Activated CD4-positive, alpha-beta memory T cell treated with anti-CD3 and anti-CD28 coated beads for 36 hours (primary cell): ENCODE data around the gene MED31. TPM values are rescaled to one million over a fixed set of nuclear protein-coding genes. Genes with fewer than 3 reads are reported as not detected.

ENCODE experiments used
- CTCF ChIA-PET: fragments of 350-600 bp; sonication (Branson Sonifier 250); formaldehyde crosslinking; loops from one replicate; lab custom pipeline; 2021; ENCODE audit warnings: antibody characterized with exemption, inconsistent platforms; lab: Charles Lee
- POLR2A ChIA-PET: fragments of 350-600 bp; sonication (Branson Sonifier 250); formaldehyde crosslinking; loops from one replicate; lab custom pipeline; 2021; ENCODE audit warnings: antibody characterized with exemption; lab: Charles Lee
- DNase-seq: peaks from one replicate; pipeline ENCODE4 v3.0.0-alpha.2; 2020
- H3K27ac Mint-ChIP-seq: one replicate; pipeline ENCODE4 v1.8.0; 2021; ENCODE audit warnings: mixed read lengths
- H3K27me3 Mint-ChIP-seq: one replicate; pipeline ENCODE4 v1.8.0; 2021; ENCODE audit warnings: mixed read lengths
- H3K36me3 Mint-ChIP-seq: one replicate; pipeline ENCODE4 v1.8.0; 2021; ENCODE audit warnings: mixed read lengths
- H3K4me1 Mint-ChIP-seq: one replicate; pipeline ENCODE4 v1.8.0; 2021; ENCODE audit warnings: low read depth, mixed read lengths
- H3K4me3 Mint-ChIP-seq: one replicate; pipeline ENCODE4 v1.8.0; 2021; ENCODE audit warnings: mild to moderate bottlenecking, mixed read lengths
- H3K9me3 Mint-ChIP-seq: one replicate; pipeline ENCODE4 v1.8.0; 2021; ENCODE audit warnings: mixed read lengths
- intact Hi-C: fragments of 100-400 bp; cut with micrococcal nuclease; formaldehyde crosslinking; loops from one replicate; pipeline ENCODE4 v1.15.1; 2023
- total RNA-seq, 2 experiments: library from RNA; stranded (reverse); gene quantifications; one replicate each; pipeline ENCODE4 v1.2.3, GENCODE V29; 2021

Gene MED31
- total RNA-seq, 2 experiments from 2014 or later, result 22.6 to 25.9 TPM

- Mint-ChIP-seq H3K36me3 (peaks cover 32% of the 10 kb centered on the region), H3K9me3 (no peaks in the 10 kb centered on the region), H3K27me3 (no peaks in the 10 kb centered on the region), H3K27ac (no peak overlapping the region), H3K4me1 (peaks cover 24% of the 10 kb centered on the region), H3K4me3 (no peak overlapping the region)
- intact Hi-C loops, result no loop called here
- no peak for DNase-seq
- POLR2A ChIA-PET, result no interaction called here
- CTCF ChIA-PET, result interaction anchor here (0.7 kb wide), 1 partner anchor 41 kb away, joined by 3 read pairs; no protein-coding TSS in a partner anchor
Observed at GRCh38 chr17:6636616-6637457, 14.6 kb downstream of the MED31 start.

DNA sequence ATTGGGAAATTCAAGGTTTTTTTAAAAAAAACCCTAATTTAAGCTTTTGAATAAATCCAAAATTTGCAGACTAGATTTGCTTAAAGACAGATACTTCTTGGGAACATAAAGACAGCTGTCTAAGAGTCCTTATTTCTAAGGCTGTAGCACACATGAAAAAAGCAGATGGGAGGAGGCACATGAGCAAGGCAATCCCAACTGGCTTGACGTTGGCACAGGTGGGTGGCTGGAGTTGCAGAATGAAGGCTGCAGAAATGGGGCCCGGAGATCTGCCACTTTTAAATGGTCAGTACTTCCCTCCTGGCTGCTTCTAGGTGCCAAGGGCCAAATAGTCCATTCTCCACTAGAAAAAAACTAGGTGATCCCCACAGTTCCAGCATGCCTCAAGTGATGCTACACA, 15.3 kb downstream of the MED31 start:
- Mint-ChIP-seq H3K4me3 (no peak overlapping the region), H3K9me3 (no peaks in the 10 kb centered on the region), H3K27me3 (no peaks in the 10 kb centered on the region), H3K27ac (no peak overlapping the region), H3K4me1 (peaks cover 24% of the 10 kb centered on the region), H3K36me3 (peaks cover 31% of the 10 kb centered on the region)
- CTCF ChIA-PET, result interaction anchor here (0.7 to 1.0 kb wide), 2 partner anchors 12 to 40 kb away, joined by 3 read pairs; no protein-coding TSS in a partner anchor
- no peak for DNase-seq
- intact Hi-C loops, result no loop called here
- POLR2A ChIA-PET, result no interaction called here

- POLR2A ChIA-PET, result no interaction called here
Observed at GRCh38 chr17:6633263-6633662, 18.1 kb downstream of the MED31 start.

DNA sequence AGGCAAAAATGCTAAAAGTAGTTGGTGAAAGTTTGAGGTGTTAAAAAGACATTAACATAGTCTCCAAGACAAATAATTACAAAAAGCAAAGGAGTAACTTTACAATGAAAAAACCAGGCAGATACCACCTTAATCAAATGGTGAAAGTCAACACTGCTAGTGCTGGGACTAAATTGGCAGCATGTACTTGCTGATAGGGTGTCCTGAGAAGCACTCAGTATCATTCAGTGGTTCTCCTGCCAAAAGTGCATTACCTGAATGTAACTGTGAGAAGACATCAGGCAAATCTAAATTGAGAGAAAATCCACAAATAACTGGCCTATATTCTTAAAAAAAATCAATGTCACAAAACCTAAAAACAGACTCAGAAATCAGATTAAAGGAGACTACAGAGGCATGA, 18.9 kb downstream of the MED31 start:
- no peak overlapping the region for H3K4me3 Mint-ChIP-seq
- POLR2A ChIA-PET, result no interaction called here
- no peaks in the 10 kb centered on the region for H3K9me3 Mint-ChIP-seq
- DNase-seq, result no peak
- H3K36me3 Mint-ChIP-seq, result peaks cover 52% of the 10 kb centered on the region
- H3K27ac Mint-ChIP-seq, result no peak overlapping the region
- CTCF ChIA-PET, result no interaction called here
- peaks cover 6% of the 10 kb centered on the region for H3K4me1 Mint-ChIP-seq
- intact Hi-C loops, result no loop called here
- no peaks in the 10 kb centered on the region for H3K27me3 Mint-ChIP-seq

More at GRCh38 chr17:6633263-6633662, 18.1 kb downstream of the MED31 start:
- Mint-ChIP-seq H3K36me3 (peaks cover 47% of the 10 kb centered on the region), H3K9me3 (no peaks in the 10 kb centered on the region), H3K4me3 (no peak overlapping the region), H3K27me3 (no peaks in the 10 kb centered on the region), H3K27ac (no peak overlapping the region), H3K4me1 (peaks cover 13% of the 10 kb centered on the region)
- intact Hi-C loops, result no loop called here
- CTCF ChIA-PET, result no interaction called here
- no peak for DNase-seq

- DNase-seq, result no peak
- H3K4me3 Mint-ChIP-seq, result no peak overlapping the region
- ChIA-PET POLR2A (no interaction called here), CTCF (no interaction called here)
- no peaks in the 10 kb centered on the region for H3K9me3 Mint-ChIP-seq
- H3K27ac Mint-ChIP-seq, result no peak overlapping the region
- H3K36me3 Mint-ChIP-seq, result peaks cover 55% of the 10 kb centered on the region
- no peaks in the 10 kb centered on the region for H3K27me3 Mint-ChIP-seq
- intact Hi-C loops, result no loop called here
- H3K4me1 Mint-ChIP-seq, result peaks cover 6% of the 10 kb centered on the region
Observed at GRCh38 chr17:6630390-6630789, 21.0 kb downstream of the MED31 start.

- POLR2A ChIA-PET, result no interaction called here
- CTCF ChIA-PET, result no interaction called here
- no peaks in the 10 kb centered on the region for H3K9me3 Mint-ChIP-seq
Observed at GRCh38 chr17:6627019-6627418, 24.4 kb downstream of the MED31 start.

GRCh38 chr17:6626616-6627015, 24.8 kb downstream of the MED31 start:
- Mint-ChIP-seq H3K27ac (no peak overlapping the region), H3K9me3 (no peaks in the 10 kb centered on the region), H3K4me3 (no peak overlapping the region), H3K4me1 (peaks cover 6% of the 10 kb centered on the region), H3K27me3 (no peaks in the 10 kb centered on the region), H3K36me3 (peaks cover 36% of the 10 kb centered on the region)
- intact Hi-C loops, result no loop called here
- CTCF ChIA-PET, result no interaction called here
- POLR2A ChIA-PET, result no interaction called here
- DNase-seq, result no peak

More at GRCh38 chr17:6627019-6627418, 24.4 kb downstream of the MED31 start:
- Mint-ChIP-seq H3K36me3 (peaks cover 36% of the 10 kb centered on the region), H3K27ac (no peak overlapping the region), H3K4me1 (peaks cover 6% of the 10 kb centered on the region), H3K4me3 (no peak overlapping the region), H3K27me3 (no peaks in the 10 kb centered on the region)
- DNase-seq, result no peak
- intact Hi-C loops, result no loop called here

GRCh38 chr17:6623941-6624340, 27.5 kb downstream of the MED31 start:
- H3K36me3 Mint-ChIP-seq, result peaks cover 27% of the 10 kb centered on the region
- no peak overlapping the region for H3K4me3 Mint-ChIP-seq
- no peaks in the 10 kb centered on the region for H3K27me3 Mint-ChIP-seq
- POLR2A ChIA-PET, result no interaction called here
- DNase-seq, result no peak
- no peaks in the 10 kb centered on the region for H3K9me3 Mint-ChIP-seq
- H3K4me1 Mint-ChIP-seq, result no peaks in the 10 kb centered on the region
- CTCF ChIA-PET, result no interaction called here
- intact Hi-C loops, result no loop called here
- no peak overlapping the region for H3K27ac Mint-ChIP-seq

- Mint-ChIP-seq H3K4me3 (no peak overlapping the region), H3K4me1 (no peaks in the 10 kb centered on the region), H3K36me3 (peaks cover 32% of the 10 kb centered on the region), H3K9me3 (no peaks in the 10 kb centered on the region), H3K27ac (no peak overlapping the region), H3K27me3 (no peaks in the 10 kb centered on the region)
- no peak for DNase-seq
- POLR2A ChIA-PET, result no interaction called here
- CTCF ChIA-PET, result no interaction called here
- intact Hi-C loops, result no loop called here
Observed at GRCh38 chr17:6611231-6611630, 40.2 kb downstream of the MED31 start.

DNA sequence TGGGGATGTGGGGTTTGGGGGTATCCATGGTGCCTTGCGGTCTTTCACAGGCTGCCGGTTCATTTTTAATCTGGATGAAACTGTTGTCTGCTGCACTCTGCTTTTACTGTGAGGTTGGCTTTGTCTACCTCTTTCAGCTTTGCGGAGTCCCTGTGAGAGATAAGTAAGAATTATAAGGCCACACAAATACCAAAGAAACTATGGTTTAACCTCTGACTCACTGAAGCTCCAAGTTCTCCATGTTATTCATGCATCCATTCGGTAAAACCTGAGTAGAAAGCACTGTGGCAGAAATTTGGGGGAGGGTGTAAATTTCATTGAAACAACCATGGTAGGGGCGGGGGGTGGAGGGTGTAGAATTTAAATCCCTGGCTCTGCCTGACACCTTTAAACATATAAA, 41.4 kb downstream of the MED31 start:
- H3K9me3 Mint-ChIP-seq, result no peaks in the 10 kb centered on the region
- H3K27me3 Mint-ChIP-seq, result no peaks in the 10 kb centered on the region
- no peak overlapping the region for H3K4me3 Mint-ChIP-seq
- intact Hi-C loops, result no loop called here
- CTCF ChIA-PET, result interaction anchor here (1.2 kb wide), 1 partner anchor 137 kb away, joined by 3 read pairs; no protein-coding TSS in a partner anchor
- no peak for DNase-seq
- POLR2A ChIA-PET, result no interaction called here
- no peaks in the 10 kb centered on the region for H3K4me1 Mint-ChIP-seq
- H3K36me3 Mint-ChIP-seq, result peaks cover 37% of the 10 kb centered on the region
- no peak overlapping the region for H3K27ac Mint-ChIP-seq

DNA sequence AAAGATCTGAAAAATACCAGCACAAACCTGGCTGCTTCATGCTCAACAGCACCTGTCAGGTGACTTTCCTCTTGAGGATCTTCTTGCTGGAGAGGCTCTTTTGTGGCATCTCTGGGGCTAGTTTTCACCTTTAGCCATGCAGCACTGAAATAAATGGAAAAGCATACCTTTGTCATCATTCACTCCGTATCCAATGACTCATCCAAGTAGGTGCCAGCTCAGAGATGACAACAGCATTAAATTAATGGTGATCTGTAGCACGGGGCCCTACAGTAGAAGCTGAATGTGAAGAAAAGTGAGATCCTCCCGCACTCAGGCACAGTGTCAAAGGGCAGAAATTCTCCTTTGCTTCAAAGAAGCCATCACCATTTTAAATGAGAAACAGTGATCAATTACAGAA, 43.1 kb downstream of the MED31 start:
- Mint-ChIP-seq H3K27me3 (no peaks in the 10 kb centered on the region), H3K4me1 (peaks cover under 1% of the 10 kb centered on the region), H3K27ac (no peak overlapping the region), H3K36me3 (peaks cover 37% of the 10 kb centered on the region), H3K4me3 (no peak overlapping the region), H3K9me3 (no peaks in the 10 kb centered on the region)
- CTCF ChIA-PET, result interaction anchor here (1.0 kb wide), 1 partner anchor 135 kb away, joined by 4 read pairs; no protein-coding TSS in a partner anchor
- POLR2A ChIA-PET, result interaction anchor here (1.3 kb wide), 1 partner anchor 11 kb away, joined by 4 read pairs; no protein-coding TSS in a partner anchor
- intact Hi-C loops, result no loop called here
- no peak for DNase-seq

- H3K4me1 Mint-ChIP-seq, result peaks cover 7% of the 10 kb centered on the region
- intact Hi-C loops, result no loop called here
- no peaks in the 10 kb centered on the region for H3K9me3 Mint-ChIP-seq
- no peaks in the 10 kb centered on the region for H3K27me3 Mint-ChIP-seq
- ChIA-PET CTCF (no interaction called here), POLR2A (no interaction called here)
- peaks cover 48% of the 10 kb centered on the region for H3K36me3 Mint-ChIP-seq
- DNase-seq, result no peak
- H3K27ac Mint-ChIP-seq, result no peak overlapping the region
- no peak overlapping the region for H3K4me3 Mint-ChIP-seq
Observed at GRCh38 chr17:6605142-6605541, 46.3 kb downstream of the MED31 start.
